Stimulated activated CD8-positive, alpha-beta memory T cell treated with anti-CD3 and anti-CD28 coated beads, Interleukin-4, amount 100 ng/mL, for 4 hours (primary cell): ENCODE data around the gene OMG.
"Not testable (repeated sequence)": the region's sequence is repeated elsewhere in the genome, so short reads cannot be mapped to it uniquely, and the experiment has no call there.

Experiments
- DNase-seq, 2 donors: peaks; one replicate each; pipeline ENCODE4 v3.0.0-alpha.2; 2020; ENCODE audit warnings: low read depth in 2 of 2, low spot score in 1 of 2

The OMG gene

GRCh38 chr17:31308372-31309334 lies 11.6 kb upstream of the OMG start:
- DNase-seq = no peak

- no peak for DNase-seq
Measured at GRCh38 chr17:31307640-31308039, 10.6 kb upstream of the OMG start.

- DNase-seq = no peak
Measured at GRCh38 chr17:31299624-31300023, 2.6 kb upstream of the OMG start.

- no peak for DNase-seq
Measured at GRCh38 chr17:31296142-31296541, 897 bp downstream of the OMG start.

- DNase-seq = no peak
Measured at GRCh38 chr17:31295489-31295871, 1.6 kb downstream of the OMG start.

GRCh38 chr17:31294820-31295488 lies 2.1 kb downstream of the OMG start:
- DNase-seq = no peak

GRCh38 chr17:31294231-31294630 lies 2.8 kb downstream of the OMG start:
- no peak for DNase-seq

- DNase-seq = no peak
Measured at GRCh38 chr17:31293581-31293980, 3.5 kb downstream of the OMG start.

GRCh38 chr17:31291820-31292219 lies 5.2 kb downstream of the OMG start:
- no peak for DNase-seq

GRCh38 chr17:31289790-31290189 lies 7.2 kb downstream of the OMG start:
- DNase-seq = no peak

- not testable (repeated sequence) for DNase-seq
Measured at GRCh38 chr17:31287932-31288331, 9.1 kb downstream of the OMG start.

GRCh38 chr17:31286587-31286986 lies 10.5 kb downstream of the OMG start:
- no peak for DNase-seq

- DNase-seq = no peak
Measured at GRCh38 chr17:31283841-31284240, 13.2 kb downstream of the OMG start.

GRCh38 chr17:31281061-31281460 lies 16.0 kb downstream of the OMG start:
- no peak for DNase-seq

GRCh38 chr17:31279401-31279800 lies 17.6 kb downstream of the OMG start:
- DNase-seq = no peak

- no peak for DNase-seq
Measured at GRCh38 chr17:31275116-31275515, 21.9 kb downstream of the OMG start.

GRCh38 chr17:31274252-31274651 lies 22.8 kb downstream of the OMG start:
- DNase-seq = no peak

- DNase-seq = no peak
Measured at GRCh38 chr17:31273516-31273915, 23.5 kb downstream of the OMG start.

GRCh38 chr17:31272803-31273202 lies 24.2 kb downstream of the OMG start:
- no peak for DNase-seq

GRCh38 chr17:31272236-31272635 lies 24.8 kb downstream of the OMG start:
- DNase-seq = no peak

GRCh38 chr17:31269578-31269983 lies 27.5 kb downstream of the OMG start:
- DNase-seq = no peak

GRCh38 chr17:31269036-31269577 lies 27.9 kb downstream of the OMG start:
- no peak for DNase-seq
